BLaER1 treated with 17β-estradiol and CSF1 and Interleukin-3, amounts not matched to agents 10 nM and 100 nM (cell line): ENCODE results near the gene OLFM1.

ENCODE experiments used
- H3K27ac ChIP-seq, 11 experiments: shearing (Covaris generic); formaldehyde crosslinking; 2 replicates each; pipeline ENCODE4 v1.8.1; 2022
- H3K27me3 ChIP-seq, 11 experiments: shearing (Covaris generic); formaldehyde crosslinking; 2 replicates each; pipeline ENCODE4 v1.8.1; 2022
- H3K36me3 ChIP-seq, 11 experiments: shearing (Covaris generic); formaldehyde crosslinking; 2 replicates each; pipeline ENCODE4 v1.8.1; 2022
- H3K4me1 ChIP-seq, 10 experiments: shearing (Covaris generic); formaldehyde crosslinking; 2 replicates each; pipeline ENCODE4 v1.8.1; 2022
- H3K4me2 ChIP-seq, 11 experiments: shearing (Covaris generic); formaldehyde crosslinking; 2 replicates each; pipeline ENCODE4 v1.8.1; 2022
- H3K4me3 ChIP-seq, 10 experiments: shearing (Covaris generic); formaldehyde crosslinking; 2 replicates each; pipeline ENCODE4 v1.8.1; 2022
- H3K9ac ChIP-seq, 11 experiments: shearing (Covaris generic); formaldehyde crosslinking; 2 replicates each; pipeline ENCODE4 v1.8.1; 2022
- H3K9me3 ChIP-seq, 11 experiments: shearing (Covaris generic); formaldehyde crosslinking; replicated peaks in 1 of 11; 2 replicates each; pipeline ENCODE4 v1.8.1; 2022
- H4K20me1 ChIP-seq, 11 experiments: shearing (Covaris generic); formaldehyde crosslinking; 2 replicates each; pipeline ENCODE4 v1.8.1; 2022
- Cebpa-rat ChIP-seq, 11 experiments: shearing (Covaris generic); IDR thresholded peaks; 2 replicates each; pipeline ENCODE4 v1.8.1; 2022

OLFM1 gene

GRCh38 chr9:135166565-135166964 lies 79.1 kb downstream of the OLFM1 start:
- Histone ChIP-seq H3K27me3 (no peaks in the 10 kb centered on the region), H3K4me3 (no peak overlapping the region), H3K9ac (no peak overlapping the region), H3K36me3 (no peaks in the 10 kb centered on the region), H3K4me1 (peaks cover 0 to 9% (median 0%) of the 10 kb centered on the region in 10 experiments; a peak in 3 of 20 replicates), H3K4me2 (no peak overlapping the region), H3K27ac (no peak overlapping the region), H3K9me3 (no peaks in the 10 kb centered on the region), H4K20me1 (peaks cover 0 to 5% (median 0%) of the 10 kb centered on the region in 11 experiments; a peak in 5 of 22 replicates)
- no peak for TF ChIP-seq Cebpa-rat (IDR thresholded peaks at IDR 0.05)

GRCh38 chr9:135167356-135167755 lies 79.9 kb downstream of the OLFM1 start:
- peaks cover 0 to 5% (median 0%) of the 10 kb centered on the region in 11 experiments; a peak in 5 of 22 replicates for H4K20me1 ChIP-seq
- H3K4me3 ChIP-seq = no peak overlapping the region
- no peak overlapping the region for H3K27ac ChIP-seq
- no peak overlapping the region for H3K9ac ChIP-seq
- no peak overlapping the region for H3K4me2 ChIP-seq
- H3K9me3 ChIP-seq = no peaks in the 10 kb centered on the region
- H3K27me3 ChIP-seq = no peaks in the 10 kb centered on the region
- H3K4me1 ChIP-seq = peaks cover 0 to 9% (median 0%) of the 10 kb centered on the region in 10 experiments; a peak in 3 of 20 replicates
- H3K36me3 ChIP-seq = no peaks in the 10 kb centered on the region
- no peak for TF ChIP-seq Cebpa-rat (IDR thresholded peaks at IDR 0.05)

GRCh38 chr9:135167849-135168655 lies 80.6 kb downstream of the OLFM1 start:
- Histone ChIP-seq H3K4me2 (no peak overlapping the region), H3K4me3 (no peak overlapping the region), H3K9ac (no peak overlapping the region), H3K4me1 (peaks cover 0 to 9% (median 0%) of the 10 kb centered on the region in 10 experiments; a peak in 3 of 20 replicates), H3K27me3 (no peaks in the 10 kb centered on the region), H3K36me3 (no peaks in the 10 kb centered on the region), H3K27ac (no peak overlapping the region), H3K9me3 (no peaks in the 10 kb centered on the region), H4K20me1 (peaks cover 0 to 5% (median 0%) of the 10 kb centered on the region in 11 experiments; a peak in 5 of 22 replicates)
- no peak for TF ChIP-seq Cebpa-rat (IDR thresholded peaks at IDR 0.05)

- no peaks in the 10 kb centered on the region for H3K36me3 ChIP-seq
- H3K27me3 ChIP-seq = no peaks in the 10 kb centered on the region
- no peak overlapping the region for H3K4me3 ChIP-seq
- peaks cover 0 to 9% (median 0%) of the 10 kb centered on the region in 10 experiments; a peak in 3 of 20 replicates for H3K4me1 ChIP-seq
- H4K20me1 ChIP-seq = peaks cover 0 to 5% (median 0%) of the 10 kb centered on the region in 11 experiments; a peak in 6 of 22 replicates
- no peak for TF ChIP-seq Cebpa-rat (IDR thresholded peaks at IDR 0.05)
- no peak overlapping the region for H3K4me2 ChIP-seq
- no peaks in the 10 kb centered on the region for H3K9me3 ChIP-seq
- no peak overlapping the region for H3K9ac ChIP-seq
- no peak overlapping the region for H3K27ac ChIP-seq
Measured at GRCh38 chr9:135169709-135170226, 82.3 kb downstream of the OLFM1 start.

- no peak overlapping the region for H3K4me3 ChIP-seq
- TF ChIP-seq Cebpa-rat (IDR thresholded peaks at IDR 0.05) = no peak
- H3K36me3 ChIP-seq = no peaks in the 10 kb centered on the region
- no peaks in the 10 kb centered on the region for H3K9me3 ChIP-seq
- H3K4me2 ChIP-seq = no peak overlapping the region
- no peak overlapping the region for H3K9ac ChIP-seq
- H3K27me3 ChIP-seq = no peaks in the 10 kb centered on the region
- H4K20me1 ChIP-seq = peaks cover 0 to 4% (median 0%) of the 10 kb centered on the region in 11 experiments; a peak in 6 of 22 replicates
- peaks cover 0 to 7% (median 0%) of the 10 kb centered on the region in 10 experiments; a peak in 3 of 20 replicates for H3K4me1 ChIP-seq
- H3K27ac ChIP-seq = no peak overlapping the region
Measured at GRCh38 chr9:135170535-135170934, 83.1 kb downstream of the OLFM1 start.
